ENCODE data around the gene CPB2.

The CPB2 gene

GRCh38 chr13:46124531-46124966 is 19.7 kb upstream of the CPB2 start:
- H3K4me3 ChIP-seq (ENCODE audit: control insufficient read depth, low read depth, low read length) = no peak overlapping the region
- no peak for DNase-seq (ENCODE audit: low read depth)
- no peak for TF ChIP-seq CTCF (conservative IDR thresholded peaks at IDR 0.05; ENCODE audit: control insufficient read depth, insufficient read depth, low read depth, low read length)

GRCh38 chr13:46122304-46122703 is 17.5 kb upstream of the CPB2 start:
- H3K4me3 ChIP-seq (ENCODE audit: control insufficient read depth, low read depth, low read length) = no peak overlapping the region
- no peak for TF ChIP-seq CTCF (conservative IDR thresholded peaks at IDR 0.05; ENCODE audit: control insufficient read depth, insufficient read depth, low read depth, low read length)
- no peak for DNase-seq (ENCODE audit: low read depth)

GRCh38 chr13:46121597-46122163 is 16.8 kb upstream of the CPB2 start:
- H3K4me3 ChIP-seq (ENCODE audit: control insufficient read depth, low read depth, low read length) = no peak overlapping the region
- no peak for DNase-seq (ENCODE audit: low read depth)
- no peak for TF ChIP-seq CTCF (conservative IDR thresholded peaks at IDR 0.05; ENCODE audit: control insufficient read depth, insufficient read depth, low read depth, low read length)

- TF ChIP-seq CTCF (conservative IDR thresholded peaks at IDR 0.05; ENCODE audit: control insufficient read depth, insufficient read depth, low read depth, low read length) = no peak
- H3K4me3 ChIP-seq (ENCODE audit: control insufficient read depth, low read depth, low read length) = no peak overlapping the region
- DNase-seq (ENCODE audit: low read depth) = peak; percentile 14
Measured at GRCh38 chr13:46121033-46121432, 16.2 kb upstream of the CPB2 start.

GRCh38 chr13:46119883-46120614 is 15.2 kb upstream of the CPB2 start:
- peak; percentile 64 for DNase-seq (ENCODE audit: low read depth)
- TF ChIP-seq CTCF (conservative IDR thresholded peaks at IDR 0.05; ENCODE audit: control insufficient read depth, insufficient read depth, low read depth, low read length) = no peak
- no peak overlapping the region for H3K4me3 ChIP-seq (ENCODE audit: control insufficient read depth, low read depth, low read length)

GRCh38 chr13:46116653-46117502 is 12.0 kb upstream of the CPB2 start:
- no peak for DNase-seq (ENCODE audit: low read depth)
- no peak overlapping the region for H3K4me3 ChIP-seq (ENCODE audit: control insufficient read depth, low read depth, low read length)
- TF ChIP-seq CTCF (conservative IDR thresholded peaks at IDR 0.05; ENCODE audit: control insufficient read depth, insufficient read depth, low read depth, low read length) = no peak

All from fibroblast of mammary gland (primary cell).